Liver (tissue), 9 donors: ENCODE results near the gene SELL. TPM values are rescaled to one million over a fixed set of nuclear protein-coding genes. Genes with fewer than 3 reads are reported as not detected.
A peak's percentile ranks its signal among the peaks of the same experiment; 100 is the strongest.

Experiments
- DNase-seq: peaks from one replicate; pipeline ENCODE4 v3.0.0-alpha.2; 2017; ENCODE audit warnings: low spot score
- H3K27ac ChIP-seq, 2 donors: one replicate each; pipeline ENCODE4 v1.7.0; 2013; ENCODE audit warnings: inconsistent platforms in 2 of 2, low read length in 2 of 2, control low read depth in 1 of 2, low read depth in 1 of 2, mild to moderate bottlenecking in 1 of 2
- H3K27me3 ChIP-seq, 4 donors: one replicate each; pipeline versions ENCODE4 v1.6.1 to v1.7.0; 2013; ENCODE audit warnings: low read length in 3 of 4, inconsistent platforms in 1 of 4, mild to moderate bottlenecking in 1 of 4, moderate library complexity in 1 of 4; ENCODE audit not compliant: control insufficient read depth in 4 of 4, insufficient read depth in 4 of 4
- H3K36me3 ChIP-seq, 4 donors: one replicate each; pipeline versions ENCODE4 v1.6.1 to v1.7.0; 2013; ENCODE audit warnings: low read length in 3 of 4, mild to moderate bottlenecking in 3 of 4, low read depth in 1 of 4, moderate library complexity in 1 of 4; ENCODE audit not compliant: control insufficient read depth in 4 of 4, insufficient read depth in 3 of 4
- H3K4me1 ChIP-seq, 4 donors: one replicate each; pipeline versions ENCODE4 v1.6.1 to v1.7.0; 2013; ENCODE audit warnings: low read length in 3 of 4, mild to moderate bottlenecking in 3 of 4, moderate library complexity in 1 of 4; ENCODE audit not compliant: control insufficient read depth in 4 of 4, insufficient read depth in 4 of 4
- H3K4me3 ChIP-seq, 3 donors: one replicate each; pipeline versions ENCODE4 v1.6.1 to v1.7.0; 2013; ENCODE audit warnings: low read length in 3 of 3, control low read depth in 1 of 3, low read depth in 1 of 3, mild to moderate bottlenecking in 1 of 3
- H3K9ac ChIP-seq, 2 donors: one replicate each; pipeline ENCODE4 v1.7.0; 2013; ENCODE audit warnings: low read length in 2 of 2, mild to moderate bottlenecking in 2 of 2, moderate library complexity in 2 of 2, control low read depth in 1 of 2, low read depth in 1 of 2
- H3K9me3 ChIP-seq, 4 donors: one replicate each; pipeline versions ENCODE4 v1.6.1 to v1.7.0; 2013; ENCODE audit warnings: low read length in 3 of 4; ENCODE audit not compliant: control insufficient read depth in 4 of 4
- ATF3 ChIP-seq: IDR thresholded peaks from 2 replicates; pipeline ENCODE4 v1.6.1; 2016; ENCODE audit warnings: antibody characterized with exemption
- CTCF ChIP-seq: fragments of 150-350 bp; IDR thresholded peaks from 2 replicates; pipeline ENCODE4 v1.5.1; 2017; ENCODE audit warnings: improper control_type of control experiment, low read depth, low read length; ENCODE audit not compliant: missing input control
- EGR1 ChIP-seq, 2 donors: IDR thresholded peaks; 2 replicates each; pipeline ENCODE4 v1.6.1; 2016 to 2018; ENCODE audit warnings: antibody characterized with exemption in 2 of 2, low read depth in 2 of 2
- FOXA1 ChIP-seq: IDR thresholded peaks from 2 replicates; pipeline ENCODE4 v1.6.1; 2016; ENCODE audit warnings: antibody characterized with exemption
- FOXA2 ChIP-seq: IDR thresholded peaks from 2 replicates; pipeline ENCODE4 v1.6.1; 2016; ENCODE audit warnings: antibody characterized with exemption
- GABPA ChIP-seq, 2 donors: IDR thresholded peaks in 1 of 2; conservative IDR thresholded peaks in 1 of 2; 2 replicates each; pipeline ENCODE4 v1.6.1; 2016; ENCODE audit warnings: antibody characterized with exemption in 2 of 2, mild to moderate bottlenecking in 1 of 2, moderate library complexity in 1 of 2
- HNF4A ChIP-seq, 2 donors: conservative IDR thresholded peaks; 2 replicates each; pipeline ENCODE4 v1.6.1; 2016; ENCODE audit warnings: antibody characterized with exemption in 2 of 2, mild to moderate bottlenecking in 2 of 2
- HNF4G ChIP-seq: IDR thresholded peaks from 2 replicates; pipeline ENCODE4 v1.6.1; 2016; ENCODE audit warnings: antibody characterized with exemption
- JUND ChIP-seq, 2 donors: IDR thresholded peaks; 2 replicates each; pipeline ENCODE4 v1.6.1; 2016; ENCODE audit warnings: antibody characterized with exemption in 2 of 2
- MAX ChIP-seq: IDR thresholded peaks from 2 replicates; pipeline ENCODE4 v1.6.1; 2016; ENCODE audit warnings: antibody characterized with exemption
- NR2F2 ChIP-seq: IDR thresholded peaks from 2 replicates; pipeline ENCODE4 v1.6.1; 2016; ENCODE audit warnings: antibody characterized with exemption
- RAD21 ChIP-seq, 2 donors: IDR thresholded peaks; 2 replicates each; pipeline ENCODE4 v1.6.1; 2016; ENCODE audit warnings: antibody characterized with exemption in 2 of 2, mild to moderate bottlenecking in 2 of 2
- REST ChIP-seq: IDR thresholded peaks from 2 replicates; pipeline ENCODE4 v1.6.1; 2016; ENCODE audit warnings: antibody characterized with exemption, mild to moderate bottlenecking
- RXRA ChIP-seq, 2 donors: IDR thresholded peaks; 2 replicates each; pipeline ENCODE4 v1.6.1; 2017 to 2018; ENCODE audit warnings: antibody characterized with exemption in 2 of 2, mild to moderate bottlenecking in 1 of 2
- SP1 ChIP-seq: IDR thresholded peaks from 2 replicates; pipeline ENCODE4 v1.6.1; 2018; ENCODE audit warnings: antibody characterized with exemption, mild to moderate bottlenecking
- TAF1 ChIP-seq: conservative IDR thresholded peaks from 2 replicates; pipeline ENCODE4 v1.6.1; 2016; ENCODE audit warnings: antibody characterized with exemption, mild to moderate bottlenecking
- YY1 ChIP-seq: IDR thresholded peaks from 2 replicates; pipeline ENCODE4 v1.6.1; 2016; ENCODE audit warnings: antibody characterized with exemption, mild to moderate bottlenecking
- WGBS: extraction: QIAGEN DNeasy Blood & Tissue Kit; methylation state at CpG from one replicate; pipeline ENCODE4 v1.1.7; 2013; 5-methylcytosine and 5-hydroxymethylcytosine counted together
- polyA plus RNA-seq, 2 donors: library from polyadenylated mRNA; stranded (reverse) in 1 of 2; unstranded in 1 of 2; fragments of 200-250 nt in 1 of 2; fragments of >200 nt in 1 of 2; fragmentation: Nextera tagmentation in 1 of 2; extraction: Ambion mirVana in 1 of 2; gene quantifications; one replicate each; pipeline versions ENCODE4 v1.2.1 to v1.2.3, GENCODE V29; 2013 to 2015
- total RNA-seq, 2 donors: library from RNA; depleted of rRNA; stranded (reverse); fragments of >200 nt; gene quantifications; one replicate each; pipeline ENCODE4 v1.2.3, GENCODE V29; 2014
- TF ChIP-seq, protein P1 (sequence below): IDR thresholded peaks from 2 replicates; pipeline ENCODE4 v1.6.1; 2016; ENCODE audit warnings: antibody characterized with exemption
- donor health status: healthy.
- donor health status: healthy.
- donor health status: healthy.
- donor health status: healthy.
- donor health status: healthy.

SELL gene
- total and polyA plus RNA-seq, 4 donors = 1.5 to 9.9 (median 4.8) TPM

DNA sequence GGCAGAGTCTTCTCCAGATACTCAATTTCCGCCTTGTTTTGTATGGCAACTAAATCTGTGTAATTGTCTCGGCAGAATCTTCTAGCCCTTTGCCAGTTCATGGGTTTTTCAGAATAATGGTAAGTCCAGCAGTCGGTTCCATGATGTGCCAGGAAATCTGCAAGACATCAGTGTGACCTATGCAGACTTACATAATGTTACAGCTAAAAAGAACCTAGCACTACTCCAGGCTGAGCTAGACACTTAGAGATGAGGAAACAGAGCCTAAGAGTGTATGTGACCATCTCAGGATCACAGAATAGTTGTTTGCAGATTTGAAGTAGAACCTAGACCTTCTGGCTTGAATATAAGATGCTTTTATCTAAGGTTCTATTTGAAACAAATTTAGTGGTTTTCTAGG lies 2.8 kb downstream of the SELL start:
- DNase-seq = no peak
- Histone ChIP-seq H3K36me3 (no peaks in the 10 kb centered on the region), H3K9ac (peak overlapping the region in 1 of 2 donors; percentile 12), H3K4me1 (peaks cover 0 to 11% (median 8%) of the 10 kb centered on the region in 4 donors), H3K27ac (no peak overlapping the region), H3K27me3 (no peaks in the 10 kb centered on the region), H3K4me3 (no peak overlapping the region), H3K9me3 (no peaks in the 10 kb centered on the region)
- no peak for TF ChIP-seq RAD21 (IDR thresholded peaks at IDR 0.05)
- TF ChIP-seq ATF3 = no peak
- no peak for TF ChIP-seq HNF4G
- no peak for TF ChIP-seq MAX
- no peak for TF ChIP-seq FOXA2
- TF ChIP-seq YY1 = no peak
- TF ChIP-seq NR2F2 = no peak
- TF ChIP-seq, protein P1, sequence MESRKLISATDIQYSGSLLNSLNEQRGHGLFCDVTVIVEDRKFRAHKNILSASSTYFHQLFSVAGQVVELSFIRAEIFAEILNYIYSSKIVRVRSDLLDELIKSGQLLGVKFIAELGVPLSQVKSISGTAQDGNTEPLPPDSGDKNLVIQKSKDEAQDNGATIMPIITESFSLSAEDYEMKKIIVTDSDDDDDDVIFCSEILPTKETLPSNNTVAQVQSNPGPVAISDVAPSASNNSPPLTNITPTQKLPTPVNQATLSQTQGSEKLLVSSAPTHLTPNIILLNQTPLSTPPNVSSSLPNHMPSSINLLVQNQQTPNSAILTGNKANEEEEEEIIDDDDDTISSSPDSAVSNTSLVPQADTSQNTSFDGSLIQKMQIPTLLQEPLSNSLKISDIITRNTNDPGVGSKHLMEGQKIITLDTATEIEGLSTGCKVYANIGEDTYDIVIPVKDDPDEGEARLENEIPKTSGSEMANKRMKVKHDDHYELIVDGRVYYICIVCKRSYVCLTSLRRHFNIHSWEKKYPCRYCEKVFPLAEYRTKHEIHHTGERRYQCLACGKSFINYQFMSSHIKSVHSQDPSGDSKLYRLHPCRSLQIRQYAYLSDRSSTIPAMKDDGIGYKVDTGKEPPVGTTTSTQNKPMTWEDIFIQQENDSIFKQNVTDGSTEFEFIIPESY = no peak
- no peak for TF ChIP-seq FOXA1
- TF ChIP-seq HNF4A (conservative IDR thresholded peaks at IDR 0.05) = no peak
- TF ChIP-seq REST = no peak
- TF ChIP-seq EGR1 (IDR thresholded peaks at IDR 0.05; ENCODE audit: low read depth in 2 of 2) = no peak
- TF ChIP-seq SP1 = no peak
- TF ChIP-seq TAF1 = no peak
- no peak for TF ChIP-seq GABPA (IDR thresholded peaks at IDR 0.05 in 1 of 2, conservative IDR thresholded peaks at IDR 0.05 in 1 of 2)
- TF ChIP-seq CTCF = no peak
- no peak for TF ChIP-seq RXRA (IDR thresholded peaks at IDR 0.05)
- no peak for TF ChIP-seq JUND (IDR thresholded peaks at IDR 0.05)
- 85% methylated on average over 3 of the region's 3 CpGs for WGBS
